HG02943 (cell line): ENCODE results near the gene ADGRL1.

Source experiments
- ATAC-seq: cut with Tn5 transposase; IDR thresholded peaks from one replicate; pipeline ENCODE4 v1.9.1; 2021; ENCODE audit warnings: mild to moderate bottlenecking, low read depth, moderate library complexity; ENCODE audit not compliant: unreplicated experiment

ADGRL1 gene

DNA sequence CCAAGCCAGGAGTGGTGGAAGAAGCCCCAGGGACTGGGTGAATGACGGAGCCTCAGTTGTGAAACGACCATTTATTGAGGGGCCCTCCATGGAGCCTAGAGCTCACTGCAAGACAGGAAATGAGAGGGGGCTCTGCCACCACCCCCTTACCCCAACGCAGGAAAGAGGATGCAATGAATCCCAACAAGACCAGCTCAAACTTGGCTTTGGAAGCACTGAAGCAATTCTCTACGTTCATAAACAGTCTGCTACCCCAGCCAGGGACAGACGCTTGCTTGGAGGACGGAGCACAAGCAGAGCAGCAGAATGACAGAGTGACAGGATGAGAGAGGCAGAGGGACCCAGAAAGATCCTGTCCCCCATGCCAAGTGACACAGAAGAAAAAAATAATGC, 89.4 kb downstream of the ADGRL1 start:
- no peak for ATAC-seq

DNA sequence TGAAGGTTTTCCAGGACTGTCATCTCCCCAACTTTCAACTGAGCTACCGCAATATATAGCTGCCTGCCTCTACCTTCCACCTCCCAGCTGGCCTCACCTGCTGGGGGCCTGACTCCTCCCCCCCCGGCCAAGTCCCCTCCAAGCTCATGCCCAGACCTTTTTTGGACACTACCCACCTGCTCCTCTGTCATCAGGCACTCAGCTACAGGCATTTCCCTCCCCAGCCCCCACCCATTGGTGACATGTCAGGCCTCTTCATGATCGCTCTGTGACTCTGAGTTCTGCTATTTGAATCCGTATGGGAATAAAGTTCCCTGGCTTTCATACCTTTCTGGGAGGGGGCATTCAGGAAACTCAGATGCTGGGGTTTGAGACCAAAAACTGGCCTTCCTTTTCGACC, 90.2 kb downstream of the ADGRL1 start:
- ATAC-seq: no peak

DNA sequence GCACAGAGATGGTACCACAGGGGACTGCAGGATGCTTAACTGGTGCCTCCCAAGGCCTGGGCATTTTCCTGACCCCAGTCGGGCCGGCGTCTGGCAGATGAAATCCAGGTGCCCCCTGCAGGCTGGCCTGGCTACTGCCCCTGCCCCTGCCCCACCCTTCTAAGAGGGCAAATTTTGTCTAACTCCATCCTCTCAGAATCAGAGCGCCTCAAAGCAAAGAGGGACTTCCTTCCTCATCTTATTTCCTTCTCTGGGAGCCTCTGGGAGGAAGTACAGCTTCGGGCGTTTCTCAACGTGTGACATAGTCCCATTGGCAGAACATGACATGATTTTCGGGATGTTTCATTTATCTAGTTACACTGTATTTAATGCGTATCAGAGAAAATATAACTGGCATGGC, 91.1 kb downstream of the ADGRL1 start:
- no peak for ATAC-seq

DNA sequence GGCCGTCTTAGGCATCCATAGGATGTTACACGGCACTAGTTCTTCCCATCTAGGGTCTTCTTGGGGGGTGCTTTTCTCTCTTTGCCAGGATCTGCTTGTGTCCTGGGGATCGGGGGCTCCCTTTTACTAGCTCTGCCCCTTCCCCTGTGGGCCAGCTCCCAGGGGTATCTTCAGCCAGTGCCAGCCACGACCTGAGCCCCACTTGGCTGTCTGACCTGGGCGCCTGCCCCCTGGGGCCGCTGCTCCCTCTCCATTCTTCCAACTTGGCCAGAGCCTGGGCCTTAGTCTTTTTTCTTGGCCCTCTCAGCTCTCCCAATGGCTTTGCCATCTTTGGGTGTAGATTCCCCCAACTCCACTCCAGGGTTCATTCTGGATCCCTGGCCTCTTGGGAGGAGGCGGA, 91.5 kb downstream of the ADGRL1 start:
- ATAC-seq: no peak

DNA sequence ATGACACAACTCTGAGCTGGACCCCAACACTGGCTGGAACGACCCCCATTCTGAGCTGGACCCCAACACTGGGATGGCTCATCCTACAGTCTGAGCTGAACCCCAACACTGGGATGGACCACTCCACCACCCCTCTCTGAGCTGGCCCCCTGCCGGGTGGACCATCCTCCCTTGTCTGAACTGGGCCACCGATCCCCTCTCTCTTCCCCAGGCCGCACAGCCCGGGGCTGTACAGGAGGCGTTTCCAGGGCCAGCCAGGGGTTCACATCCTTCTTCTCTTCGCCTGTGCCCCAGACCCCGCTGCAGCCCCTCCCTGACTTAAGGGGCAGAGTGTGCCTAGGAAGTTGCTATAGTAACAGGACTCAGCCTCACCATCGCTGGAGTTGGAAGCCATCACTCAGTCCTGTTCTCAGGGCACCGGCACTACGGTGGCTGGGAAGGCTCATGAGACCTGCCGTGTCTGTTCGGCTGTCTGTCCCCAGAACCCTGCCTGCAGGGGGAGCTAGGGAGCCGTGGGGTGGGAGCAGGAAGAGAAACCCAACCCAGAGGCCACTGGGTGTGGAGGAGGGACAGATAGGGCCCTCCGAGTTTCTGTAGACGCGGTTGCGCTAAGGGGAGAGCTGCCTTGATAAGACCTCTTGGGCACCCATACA, 92.1 kb downstream of the ADGRL1 start:
- no peak for ATAC-seq

DNA sequence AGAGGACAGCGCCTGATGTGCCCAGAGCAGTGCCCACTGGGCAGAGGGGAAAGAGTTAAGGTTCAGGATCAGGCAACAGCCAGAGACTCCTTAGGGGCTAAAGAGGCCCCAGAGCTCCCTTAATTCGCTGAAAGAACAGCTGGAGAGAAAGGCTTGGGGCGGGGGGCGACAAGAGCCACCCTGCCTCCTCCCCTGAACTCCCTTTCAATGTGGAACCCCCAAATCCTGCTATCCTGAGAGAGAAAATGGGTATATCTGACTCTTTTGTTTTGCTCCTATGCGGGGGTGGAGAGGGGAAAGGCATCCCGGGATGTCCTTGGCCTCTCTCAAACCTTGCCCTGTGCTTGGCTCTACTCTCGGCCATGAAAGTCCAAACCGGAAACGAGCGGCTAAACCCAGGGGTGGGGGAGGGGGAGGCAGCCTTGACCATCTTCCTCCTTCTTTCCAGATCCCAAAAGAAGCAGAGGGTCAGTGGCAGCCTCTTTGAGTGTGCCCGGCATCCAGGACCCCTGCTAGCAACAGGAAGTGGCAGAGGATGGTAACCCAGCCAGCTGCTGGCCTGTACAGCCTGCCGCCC, 93.1 kb downstream of the ADGRL1 start:
- no peak for ATAC-seq

DNA sequence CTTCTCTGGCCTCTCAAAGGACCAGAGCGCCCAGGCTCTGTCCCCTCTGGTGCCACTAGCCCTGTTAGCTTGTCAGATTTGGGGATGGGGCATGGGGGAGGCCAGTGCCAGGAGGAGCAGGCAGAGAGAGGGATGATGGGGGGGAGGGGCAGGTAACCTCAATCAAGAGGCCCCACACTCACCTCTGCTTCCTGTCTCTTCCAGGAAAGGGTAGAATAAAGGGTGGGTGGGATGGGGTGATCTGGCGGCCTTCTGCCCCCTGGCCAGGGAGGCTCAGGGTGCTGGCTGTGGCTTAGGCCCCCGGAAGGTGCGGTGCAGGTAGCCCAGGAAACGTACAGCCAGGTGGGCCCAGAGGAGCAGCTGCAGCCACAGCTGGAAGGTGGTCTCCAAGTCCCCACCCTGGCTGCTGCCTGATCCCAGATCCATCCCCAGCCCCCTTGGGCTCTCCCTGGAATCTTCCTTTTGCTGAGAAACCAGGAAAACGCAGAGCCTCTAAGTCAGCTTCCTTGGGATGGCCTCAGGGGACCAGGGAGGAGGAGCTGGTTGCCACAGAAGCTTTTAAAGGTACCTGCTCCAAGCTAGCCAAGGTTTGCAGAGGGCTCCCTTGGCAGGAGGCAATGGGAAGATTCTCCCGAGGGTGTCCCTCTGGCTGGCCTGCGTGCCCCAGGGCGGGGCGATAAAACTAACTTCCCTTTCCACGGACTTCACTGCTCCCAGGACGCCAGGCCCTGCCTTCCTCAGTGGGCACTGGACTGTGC, 93.7 kb downstream of the ADGRL1 start:
- ATAC-seq: no peak

DNA sequence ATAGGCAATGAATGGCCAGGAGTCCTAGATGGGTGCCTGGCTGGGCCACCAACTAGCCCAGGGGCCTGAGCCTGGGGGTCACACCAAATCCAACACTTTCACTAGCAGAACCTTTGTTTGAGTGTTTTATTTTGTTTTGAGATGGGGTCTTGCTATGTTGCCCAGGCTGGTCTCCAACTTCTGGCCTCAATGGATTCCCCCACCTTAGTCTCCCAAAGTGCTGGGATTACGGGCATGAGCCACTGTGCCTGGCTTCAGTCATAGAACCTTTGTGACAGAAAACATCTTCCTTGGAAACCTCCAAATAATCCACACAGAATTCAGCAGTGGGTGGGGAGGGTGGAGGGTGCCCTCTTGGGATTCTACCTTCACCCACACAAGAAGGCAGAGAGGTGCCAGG, 94.5 kb downstream of the ADGRL1 start:
- ATAC-seq: no peak

DNA sequence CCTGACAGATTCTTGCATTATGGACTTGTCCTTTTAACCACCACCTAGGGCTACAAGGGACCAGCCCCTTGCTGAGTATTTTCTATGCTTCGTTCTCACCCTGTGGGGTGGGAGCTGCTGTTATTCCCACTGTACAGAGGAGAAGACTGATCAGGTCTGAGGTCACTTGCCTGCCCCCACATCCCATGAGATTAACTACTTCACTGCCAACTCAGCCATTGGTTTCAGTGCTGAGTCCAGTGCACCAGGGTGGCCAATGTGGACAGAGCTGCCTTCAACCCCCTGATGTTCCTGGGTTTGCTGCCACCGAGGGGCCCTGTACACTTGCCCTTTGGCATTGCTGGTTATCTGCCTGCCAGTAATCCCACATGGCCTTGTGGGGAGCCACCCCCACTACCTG, 95.3 kb downstream of the ADGRL1 start:
- no peak for ATAC-seq

DNA sequence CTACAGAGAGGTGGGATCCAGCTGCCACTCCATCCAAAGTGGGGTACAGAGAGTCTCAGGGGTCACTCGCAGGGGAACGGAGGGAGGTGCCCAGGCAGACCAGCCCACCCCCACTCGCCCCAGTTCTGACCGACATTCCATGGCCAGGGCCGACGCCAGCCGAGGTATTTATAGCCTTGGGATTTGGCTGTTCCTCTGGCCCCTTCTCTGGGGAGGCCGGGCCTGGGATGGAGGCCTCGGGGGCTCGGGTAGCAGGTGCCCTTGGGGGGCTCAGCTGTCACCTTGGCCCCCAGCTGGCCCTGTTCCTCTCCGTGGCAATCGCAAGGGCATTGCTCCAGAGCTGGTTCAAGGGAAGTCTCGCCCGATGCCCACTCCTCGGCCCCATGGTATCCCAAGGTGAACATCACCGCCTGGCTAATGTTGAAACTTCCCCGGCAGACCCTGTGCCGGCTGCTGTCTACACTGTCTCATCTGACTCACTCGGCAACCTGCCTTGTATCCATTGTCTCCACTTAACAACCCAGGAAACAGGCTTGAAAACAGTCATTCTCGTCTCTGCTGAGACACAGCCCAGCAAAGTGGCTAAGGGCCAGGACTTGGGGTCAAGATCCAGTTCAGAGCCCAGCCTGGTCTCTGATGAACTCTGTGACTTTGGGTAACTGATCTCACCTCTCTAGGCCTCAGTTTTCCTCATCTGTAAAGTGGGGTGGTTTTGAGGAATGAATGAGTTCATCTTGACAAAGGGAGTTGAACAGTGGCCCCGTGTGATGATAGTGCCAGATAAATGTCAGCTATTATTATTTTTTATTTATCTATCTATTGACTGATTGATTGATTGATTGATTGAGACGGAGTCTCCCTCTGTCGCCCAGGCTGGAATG, 98.1 kb downstream of the ADGRL1 start:
- no peak for ATAC-seq

DNA sequence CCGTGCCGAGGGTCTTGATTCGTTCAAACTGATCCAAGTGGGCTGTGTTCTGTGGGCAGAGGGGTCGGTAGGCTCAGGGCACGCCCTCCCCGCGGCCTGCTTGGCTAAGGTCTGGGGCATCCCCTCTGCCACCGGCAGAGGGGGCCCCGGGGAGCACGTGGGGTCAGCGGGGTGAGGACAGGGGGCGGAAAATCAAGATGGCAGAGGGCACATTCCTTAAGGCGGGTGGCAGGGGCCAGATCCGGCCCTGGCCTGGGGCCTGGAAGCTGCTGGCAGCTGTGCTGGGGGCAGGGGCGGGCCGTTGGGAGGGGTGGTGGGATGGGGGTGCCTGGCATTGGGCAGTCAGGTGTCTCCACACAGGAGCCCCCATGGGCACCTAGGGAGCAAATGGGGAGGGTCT, 99.1 kb downstream of the ADGRL1 start:
- no peak for ATAC-seq

DNA sequence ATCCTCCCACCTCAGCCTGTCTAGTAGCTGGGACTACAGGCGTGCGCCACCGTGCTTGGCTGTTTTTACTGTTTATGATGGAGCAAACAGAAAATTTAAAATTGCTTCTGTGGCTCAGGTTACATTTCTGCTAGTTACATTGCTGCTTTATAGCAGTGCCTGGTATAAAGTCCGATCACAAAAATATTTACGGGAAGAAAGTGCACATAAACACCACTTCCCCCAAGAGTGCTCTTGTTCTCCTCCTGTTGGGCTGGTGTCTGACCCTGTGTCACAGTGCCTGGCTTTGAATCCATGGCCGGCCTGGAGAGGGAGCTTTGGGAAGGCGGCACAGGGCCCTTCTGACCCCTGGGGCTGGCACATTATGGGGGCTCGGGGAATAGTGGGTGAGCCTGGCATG, 100.3 kb downstream of the ADGRL1 start:
- ATAC-seq: no peak

DNA sequence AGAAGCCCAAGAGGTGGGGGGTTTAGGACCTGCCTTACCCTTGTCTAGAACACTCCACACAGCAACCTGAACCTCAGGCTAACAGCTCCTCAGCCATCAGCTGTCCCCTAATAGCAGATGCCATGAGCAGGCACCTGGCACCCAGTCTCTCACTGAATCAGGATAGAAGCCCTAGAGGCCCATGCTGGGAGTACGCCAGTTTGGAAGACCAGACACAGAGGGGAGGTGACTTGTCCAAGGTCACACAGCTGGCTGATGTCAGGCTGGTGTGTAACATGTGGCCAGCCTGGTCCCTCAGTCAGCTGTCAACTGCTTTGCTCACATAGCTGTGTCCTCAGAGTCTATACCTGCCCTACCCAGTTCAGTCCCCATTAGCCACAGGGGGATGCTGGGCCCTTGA, 102.7 kb downstream of the ADGRL1 start:
- no peak for ATAC-seq

DNA sequence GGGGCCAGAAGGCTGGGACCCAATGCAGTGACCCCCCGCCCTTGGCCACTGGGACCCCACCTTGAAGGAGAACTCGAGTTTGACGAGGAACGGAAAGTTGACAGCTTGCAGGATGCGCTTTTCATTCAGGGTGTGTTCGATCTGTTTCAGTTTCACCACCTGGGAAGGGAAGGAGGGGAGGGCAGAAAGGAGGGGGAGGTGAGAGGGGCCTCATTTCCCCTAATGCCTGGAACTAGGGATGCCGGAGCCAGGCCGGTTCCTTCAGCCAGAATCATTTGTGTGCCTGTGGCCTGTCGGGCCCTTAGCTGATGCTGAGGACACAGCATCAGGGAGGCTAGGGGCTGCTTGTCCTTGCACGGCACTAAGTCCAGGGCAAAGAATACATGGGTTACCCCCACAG, 103.2 kb downstream of the ADGRL1 start:
- ATAC-seq: no peak

DNA sequence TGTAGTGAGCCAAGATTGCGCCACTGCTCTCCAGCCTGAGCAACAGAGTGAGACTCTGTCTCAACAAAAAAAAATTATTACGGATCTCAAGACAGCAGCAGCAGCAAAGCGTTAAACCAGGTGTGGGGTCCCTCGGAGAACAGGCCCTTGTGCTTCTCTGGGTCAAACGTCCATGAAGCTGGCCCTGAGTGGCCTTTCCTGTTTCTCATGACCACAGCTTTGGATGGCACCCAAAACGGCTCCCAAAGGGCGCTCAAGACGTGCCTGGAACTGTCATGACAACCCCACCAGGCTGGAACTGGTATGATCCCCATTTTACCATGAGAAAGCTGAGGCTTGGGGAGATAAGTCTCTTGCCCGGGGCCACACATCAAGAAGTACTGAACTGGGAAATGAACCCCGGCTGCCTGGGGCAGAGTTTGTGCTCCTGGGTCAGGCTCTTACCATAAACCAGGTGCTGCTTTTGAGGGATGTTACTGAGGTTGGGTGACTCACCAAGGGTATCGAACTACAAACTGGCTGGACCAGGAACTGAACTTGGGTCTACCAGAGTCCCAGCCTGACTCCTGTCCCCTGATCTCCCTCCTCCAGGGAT, 103.8 kb downstream of the ADGRL1 start:
- no peak for ATAC-seq

DNA sequence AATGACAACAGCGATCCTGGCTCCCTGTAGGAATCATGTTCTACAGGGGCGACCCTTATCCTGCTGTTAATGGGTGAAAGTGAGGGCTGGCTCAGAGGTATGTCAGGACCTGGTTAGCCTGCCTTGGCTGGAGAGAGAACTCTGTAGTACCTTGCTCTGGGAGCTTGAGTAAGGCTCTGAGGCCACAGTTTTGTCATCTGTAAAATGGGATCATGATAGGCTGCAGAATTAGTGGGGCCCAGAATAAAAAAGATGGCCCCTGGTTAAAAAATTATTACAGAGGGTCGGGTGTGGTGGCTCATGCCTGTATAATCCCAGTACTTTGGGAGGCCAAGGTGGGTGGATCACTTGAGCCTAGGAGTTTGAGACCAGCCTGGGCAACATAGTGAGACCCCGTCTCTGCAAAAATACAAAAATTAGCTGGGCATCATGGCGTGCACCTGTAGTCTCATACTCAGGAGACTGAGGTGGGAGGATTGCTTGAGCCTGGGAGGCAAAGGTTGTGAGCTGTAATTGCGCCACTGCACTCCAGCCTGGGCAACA, 104.9 kb downstream of the ADGRL1 start:
- no peak for ATAC-seq
